Measurements from ENCODE around the gene CCNL1. TPM values are rescaled to one million over a fixed set of nuclear protein-coding genes. Genes with fewer than 3 reads are reported as not detected.

CCNL1 gene
- total and polyA plus RNA-seq, 2 donors (not counting 3 experiments of a cell fraction or from before 2014, with no cell fraction given): 119 to 137 TPM

GRCh38 chr3:157151627-157152026 lies 8.3 kb downstream of the CCNL1 start:
- H3K9me3 ChIP-seq (replicated peaks; ENCODE audit: control insufficient read depth, insufficient read depth, low read length): no peaks in the 10 kb centered on the region
- H3K79me2 ChIP-seq (ENCODE audit: control insufficient read depth, insufficient read depth, low read length): peaks cover 49% of the 10 kb centered on the region
- no peak overlapping the region for H3K4me3 ChIP-seq (replicated peaks in 1 of 3; ENCODE audit: insufficient read depth in 1 of 3, low read depth in 1 of 3, low read length in 3 of 3)
- H3K9ac ChIP-seq (replicated peaks; ENCODE audit: extremely low read depth, insufficient read depth, low read length): no peak overlapping the region
- ChIA-PET CTCF (no interaction called here), POLR2A (no interaction called here)
- H3K4me1 ChIP-seq (ENCODE audit: control insufficient read depth, extremely low read depth, insufficient read depth, low read length): peaks cover 18% of the 10 kb centered on the region
- intact Hi-C loops (cut with micrococcal nuclease): no loop called here
- dilution Hi-C loops (cut with MboI; ENCODE audit: extremely low pct_ligation_motif_present, low sequenced_read_pairs): no loop called here
- no peak for DNase-seq (ENCODE audit: low read depth, low spot score)
- H3K36me3 ChIP-seq (ENCODE audit: control insufficient read depth in 2 of 2, extremely low read depth in 1 of 2, insufficient read depth in 2 of 2, low read length in 2 of 2): peaks cover 27 to 62% of the 10 kb centered on the region in 2 experiments
- TF ChIP-seq MAX (IDR thresholded peaks at IDR 0.05; ENCODE audit: insufficient read depth, insufficient read length) (no peak), POLR2A (IDR thresholded peaks at IDR 0.05; ENCODE audit: low read depth, low read length) (no peak), FOS (IDR thresholded peaks at IDR 0.05; ENCODE audit: borderline replicate concordance, insufficient read depth, low read length) (no peak), MYC (IDR thresholded peaks at IDR 0.05; ENCODE audit: low read depth, low read length) (no peak), POLR2AphosphoS5 (IDR thresholded peaks at IDR 0.05; ENCODE audit: insufficient read depth, low read depth, low read length) (no peak), JUN (IDR thresholded peaks at IDR 0.05; ENCODE audit: borderline replicate concordance, insufficient read depth, insufficient read length, low read depth) (no peak)
- no peak overlapping the region for H2AFZ ChIP-seq (ENCODE audit: low read depth, low read length)
- no peaks in the 10 kb centered on the region for H3K27me3 ChIP-seq (ENCODE audit: control insufficient read depth in 2 of 2, insufficient read depth in 2 of 2, low read length in 2 of 2)
- no peak overlapping the region for H3K27ac ChIP-seq (ENCODE audit: insufficient read depth, low read depth, low read length)
- no peak for FAIRE-seq
- no TSS peak for BruUV-seq (replicated peaks)
- no peaks in the 10 kb centered on the region for H3K9me1 ChIP-seq (replicated peaks; ENCODE audit: control insufficient read depth, extremely low read depth, insufficient read depth, low read length)
- H3K4me2 ChIP-seq (ENCODE audit: insufficient read depth, low read length): no peak overlapping the region
- H4K20me1 ChIP-seq (replicated peaks; ENCODE audit: control insufficient read depth, extremely low read depth, insufficient read depth, low read length): peaks cover 17% of the 10 kb centered on the region

GRCh38 chr3:157151151-157151550 lies 8.8 kb downstream of the CCNL1 start:
- no TSS peak for BruUV-seq (replicated peaks)
- no peak for FAIRE-seq
- POLR2A ChIA-PET: no interaction called here

More at GRCh38 chr3:157151151-157151550, 8.8 kb downstream of the CCNL1 start:
- no peak for DNase-seq (ENCODE audit: low read depth, low spot score)
- Histone ChIP-seq H3K36me3 (ENCODE audit: control insufficient read depth in 2 of 2, extremely low read depth in 1 of 2, insufficient read depth in 2 of 2, low read length in 2 of 2) (peaks cover 31 to 60% of the 10 kb centered on the region in 2 experiments), H3K4me1 (ENCODE audit: control insufficient read depth, extremely low read depth, insufficient read depth, low read length) (peaks cover 13% of the 10 kb centered on the region), H3K9me3 (replicated peaks; ENCODE audit: control insufficient read depth, insufficient read depth, low read length) (no peaks in the 10 kb centered on the region), H3K4me2 (ENCODE audit: insufficient read depth, low read length) (no peak overlapping the region), H3K27me3 (ENCODE audit: control insufficient read depth in 2 of 2, insufficient read depth in 2 of 2, low read length in 2 of 2) (no peaks in the 10 kb centered on the region), H3K79me2 (ENCODE audit: control insufficient read depth, insufficient read depth, low read length) (peaks cover 44% of the 10 kb centered on the region), H2AFZ (ENCODE audit: low read depth, low read length) (no peak overlapping the region), H3K4me3 (replicated peaks in 1 of 3; ENCODE audit: insufficient read depth in 1 of 3, low read depth in 1 of 3, low read length in 3 of 3) (no peak overlapping the region), H3K9ac (replicated peaks; ENCODE audit: extremely low read depth, insufficient read depth, low read length) (no peak overlapping the region), H4K20me1 (replicated peaks; ENCODE audit: control insufficient read depth, extremely low read depth, insufficient read depth, low read length) (peaks cover 15% of the 10 kb centered on the region), H3K27ac (ENCODE audit: insufficient read depth, low read depth, low read length) (no peak overlapping the region), H3K9me1 (replicated peaks; ENCODE audit: control insufficient read depth, extremely low read depth, insufficient read depth, low read length) (no peaks in the 10 kb centered on the region)
- CTCF ChIA-PET: no interaction called here
- dilution Hi-C loops (cut with MboI; ENCODE audit: extremely low pct_ligation_motif_present, low sequenced_read_pairs): no loop called here
- intact Hi-C loops (cut with micrococcal nuclease): no loop called here
- TF ChIP-seq EZH2 (IDR thresholded peaks at IDR 0.05; ENCODE audit: borderline replicate concordance, low read depth, low read length, severe bottlenecking): no peak
- no peak for TF ChIP-seq POLR2A (IDR thresholded peaks at IDR 0.05; ENCODE audit: low read depth, low read length)
- TF ChIP-seq GATA2 (IDR thresholded peaks at IDR 0.05; ENCODE audit: insufficient read depth, insufficient read length, low read depth, low read length): no peak
- TF ChIP-seq POLR2AphosphoS5 (IDR thresholded peaks at IDR 0.05; ENCODE audit: insufficient read depth, low read depth, low read length): no peak
- no peak for TF ChIP-seq JUN (IDR thresholded peaks at IDR 0.05; ENCODE audit: borderline replicate concordance, insufficient read depth, insufficient read length, low read depth)
- TF ChIP-seq CTCF (IDR thresholded peaks at IDR 0.05; ENCODE audit: extremely low read depth in 1 of 2, insufficient read depth in 1 of 2, low read depth in 1 of 2, low read length in 2 of 2): no peak
- TF ChIP-seq MAX (IDR thresholded peaks at IDR 0.05; ENCODE audit: insufficient read depth, insufficient read length): no peak
- no peak for TF ChIP-seq MYC (IDR thresholded peaks at IDR 0.05; ENCODE audit: low read depth, low read length)
- no peak for TF ChIP-seq FOS (IDR thresholded peaks at IDR 0.05; ENCODE audit: borderline replicate concordance, insufficient read depth, low read length)

Data from endothelial cell of umbilical vein (primary cell).